ENCODE measurements around the gene SMS.
"Not testable (repeated sequence)": the region's sequence is repeated elsewhere in the genome, so short reads cannot be mapped to it uniquely, and the experiment has no call there.

Gene SMS

DNA sequence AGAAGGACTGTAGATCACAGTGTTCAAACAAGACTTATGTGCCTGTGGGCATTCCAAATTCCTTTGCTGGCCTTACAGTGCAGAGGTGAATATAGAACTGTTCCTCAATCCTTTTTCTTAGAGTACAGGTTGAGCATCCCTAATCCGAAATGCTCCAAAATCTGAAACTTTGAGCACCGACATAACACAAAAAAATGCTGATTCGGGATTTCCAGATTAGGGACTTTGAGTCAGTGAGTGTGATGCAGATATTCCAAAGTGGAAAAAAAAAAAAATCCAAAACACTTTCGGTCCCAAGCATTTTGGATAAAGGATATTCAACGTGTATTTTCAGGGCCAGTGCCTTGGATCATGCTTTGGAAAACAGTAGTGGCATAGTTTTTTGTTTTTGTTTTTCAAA, 9.2 kb downstream of the SMS start:
- DNase-seq (ENCODE audit: extremely low read depth in 1 of 2, low read depth in 1 of 2) = no peak

DNA sequence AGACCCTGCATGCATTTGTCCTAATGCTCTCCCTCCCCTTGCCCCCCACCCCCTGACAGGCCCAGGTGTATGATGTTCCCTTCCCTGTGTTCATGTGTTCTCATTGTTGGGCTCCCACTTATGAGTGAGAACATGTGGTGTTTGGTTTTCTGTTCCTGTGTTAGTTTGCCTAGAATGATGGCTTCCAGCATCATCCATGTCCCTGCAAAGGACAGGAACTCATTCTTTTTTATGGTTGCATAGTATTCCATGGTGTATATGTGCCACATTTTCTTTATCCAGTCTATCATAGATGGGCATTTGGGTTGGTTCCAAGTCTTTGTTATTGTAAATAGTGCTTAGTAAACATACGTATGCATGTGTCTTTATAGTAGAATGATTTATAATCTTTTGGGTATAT, 10.0 kb downstream of the SMS start:
- DNase-seq (ENCODE audit: extremely low read depth in 1 of 2, low read depth in 1 of 2) = not testable (repeated sequence)

DNA sequence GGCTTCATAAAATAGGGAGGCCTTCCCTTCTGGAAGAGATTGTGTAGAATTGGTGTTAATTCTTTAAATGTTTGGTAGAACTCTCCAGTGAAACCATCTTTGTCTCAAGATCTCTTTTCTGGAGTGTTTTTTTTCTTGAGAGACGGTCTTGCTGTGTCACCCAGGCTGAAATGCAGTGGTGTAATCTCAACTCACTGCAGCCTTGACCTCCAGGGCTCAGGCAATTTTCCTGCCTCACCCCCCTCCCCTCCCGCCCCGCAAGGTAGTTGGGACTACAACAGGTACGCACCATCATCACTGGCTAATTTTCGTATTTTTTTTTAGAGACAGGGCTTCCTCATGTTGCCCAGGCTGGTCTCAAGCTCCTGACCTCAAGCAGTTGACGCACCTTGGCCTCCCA, 12.1 kb downstream of the SMS start:
- no peak for DNase-seq (ENCODE audit: extremely low read depth in 1 of 2, low read depth in 1 of 2)

DNA sequence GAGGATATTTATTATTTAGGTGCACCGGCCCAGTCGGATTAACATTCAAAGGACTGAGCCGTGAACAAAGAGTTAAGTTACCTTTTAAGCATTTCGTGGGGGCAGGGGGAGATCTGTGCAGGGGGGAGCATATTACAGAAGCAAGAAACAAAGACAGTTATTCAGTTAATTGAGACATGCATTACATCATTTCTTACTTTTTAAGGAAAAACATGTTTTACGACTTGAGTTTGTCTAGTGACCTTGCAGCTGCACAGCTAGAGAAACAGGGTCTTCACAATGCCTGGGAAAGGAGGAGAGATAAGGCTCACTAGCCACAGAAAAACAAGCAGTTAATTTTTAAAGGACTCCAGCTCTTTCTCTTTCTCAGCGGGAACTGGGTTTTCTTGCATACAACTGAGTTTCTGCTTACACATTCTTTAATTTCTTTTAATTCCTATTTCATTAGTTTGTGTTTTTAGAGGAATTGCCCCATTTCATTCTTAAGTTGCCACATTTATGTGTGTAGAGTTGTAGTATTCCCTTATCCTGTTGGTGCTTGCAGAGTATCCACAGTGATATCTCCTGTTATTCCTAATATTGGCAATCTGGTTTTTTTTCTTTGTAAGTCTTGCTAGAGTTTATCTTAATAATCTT, 12.8 kb downstream of the SMS start:
- not testable (repeated sequence) for DNase-seq (ENCODE audit: extremely low read depth in 1 of 2, low read depth in 1 of 2)

DNA sequence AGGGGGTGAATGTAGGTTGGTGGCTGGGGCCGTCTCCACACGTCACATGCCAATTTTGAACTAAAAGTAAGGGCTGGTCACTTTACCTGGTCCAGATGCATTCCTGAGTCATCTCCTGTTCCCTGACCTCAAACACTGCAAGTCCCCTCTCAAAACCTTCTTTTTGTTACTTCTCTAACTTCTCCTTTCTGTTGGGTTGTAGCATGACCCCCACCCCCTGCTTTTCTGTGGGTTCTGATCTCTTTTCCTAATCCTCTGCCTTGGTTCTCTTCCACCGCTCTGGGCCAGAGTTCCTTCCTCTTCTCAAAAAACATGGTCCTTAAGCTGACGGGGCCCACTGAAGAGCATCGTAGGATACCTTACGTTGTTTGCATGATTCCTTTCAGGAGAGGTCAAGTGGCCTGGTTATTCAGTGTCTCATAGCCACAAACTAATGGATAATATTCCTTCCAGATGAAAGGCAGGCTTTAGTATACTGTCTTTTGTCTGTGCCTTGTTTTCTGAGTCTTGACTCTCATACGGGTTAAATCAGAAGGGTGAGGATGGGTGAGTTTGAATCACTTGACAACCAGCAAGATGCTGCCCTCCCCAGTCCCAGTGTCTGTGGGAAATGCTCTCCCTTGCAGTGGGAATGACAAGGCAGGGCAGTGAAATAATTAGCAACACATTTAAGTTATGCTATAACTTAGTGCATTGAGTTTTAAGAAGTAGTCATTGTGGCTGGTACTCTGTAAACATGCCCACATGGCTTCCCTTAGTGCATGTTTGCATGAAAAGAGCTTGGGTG, 15.1 kb downstream of the SMS start:
- no peak for DNase-seq (ENCODE audit: extremely low read depth in 1 of 2, low read depth in 1 of 2)

DNA sequence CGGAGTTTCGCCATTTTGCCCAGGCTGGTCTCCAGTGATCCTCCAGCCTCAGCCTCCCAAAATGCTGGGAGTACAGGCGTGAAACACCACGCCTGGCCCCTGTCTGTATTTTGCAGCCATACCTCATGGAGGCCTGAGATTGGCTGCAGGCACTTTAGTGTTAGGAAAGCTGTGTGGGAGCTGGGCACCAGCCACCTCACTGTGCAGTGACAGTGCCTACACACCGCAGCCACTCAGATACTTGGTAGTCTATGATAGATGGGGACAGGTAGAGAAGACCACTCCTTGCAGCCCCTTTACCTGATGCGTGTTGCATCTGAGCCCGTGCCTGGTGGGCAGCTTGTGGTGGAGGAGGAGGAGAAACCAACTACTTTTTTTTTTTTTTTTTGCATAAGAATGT, 16.3 kb downstream of the SMS start:
- DNase-seq (ENCODE audit: extremely low read depth in 1 of 2, low read depth in 1 of 2) = no peak

DNA sequence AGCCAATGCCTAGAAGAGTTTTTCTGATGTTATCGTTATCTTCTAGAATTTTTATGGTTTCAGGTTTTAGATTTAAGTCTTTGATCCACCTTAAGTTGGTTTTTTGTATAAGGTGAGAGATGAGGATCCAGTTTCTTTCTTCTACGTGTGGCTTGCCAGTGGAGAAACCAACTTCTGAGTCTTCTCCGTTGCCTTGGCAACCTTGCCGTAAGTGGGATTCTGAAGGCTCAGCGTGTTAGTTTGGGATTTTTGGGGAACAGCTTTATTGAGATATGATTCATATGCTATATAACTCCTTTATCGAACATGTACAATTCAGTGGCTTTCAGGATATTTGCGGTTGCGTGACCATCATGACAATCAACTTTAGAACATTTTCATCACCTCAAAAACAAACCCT, 17.7 kb downstream of the SMS start:
- DNase-seq (ENCODE audit: extremely low read depth in 1 of 2, low read depth in 1 of 2) = no peak

DNA sequence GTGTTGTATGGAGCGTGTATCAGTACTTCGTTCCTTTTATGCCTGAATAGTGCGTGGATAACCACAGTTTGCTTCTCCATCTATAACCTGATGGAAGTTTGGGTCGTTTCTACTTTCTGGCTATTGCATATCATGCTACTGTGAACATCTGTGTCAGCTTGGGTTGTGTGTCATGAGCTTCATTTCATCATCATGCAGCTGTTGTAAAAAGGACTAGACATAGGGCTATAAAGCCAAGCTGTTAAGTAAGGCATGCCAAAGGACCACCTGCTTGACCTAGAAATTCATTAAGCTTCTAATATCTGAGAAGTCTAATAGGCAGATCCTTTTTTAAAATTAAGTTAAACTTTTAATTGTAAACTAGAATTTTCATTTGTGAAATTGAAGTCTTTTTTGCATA, 18.4 kb downstream of the SMS start:
- DNase-seq (ENCODE audit: extremely low read depth in 1 of 2, low read depth in 1 of 2) = no peak

DNA sequence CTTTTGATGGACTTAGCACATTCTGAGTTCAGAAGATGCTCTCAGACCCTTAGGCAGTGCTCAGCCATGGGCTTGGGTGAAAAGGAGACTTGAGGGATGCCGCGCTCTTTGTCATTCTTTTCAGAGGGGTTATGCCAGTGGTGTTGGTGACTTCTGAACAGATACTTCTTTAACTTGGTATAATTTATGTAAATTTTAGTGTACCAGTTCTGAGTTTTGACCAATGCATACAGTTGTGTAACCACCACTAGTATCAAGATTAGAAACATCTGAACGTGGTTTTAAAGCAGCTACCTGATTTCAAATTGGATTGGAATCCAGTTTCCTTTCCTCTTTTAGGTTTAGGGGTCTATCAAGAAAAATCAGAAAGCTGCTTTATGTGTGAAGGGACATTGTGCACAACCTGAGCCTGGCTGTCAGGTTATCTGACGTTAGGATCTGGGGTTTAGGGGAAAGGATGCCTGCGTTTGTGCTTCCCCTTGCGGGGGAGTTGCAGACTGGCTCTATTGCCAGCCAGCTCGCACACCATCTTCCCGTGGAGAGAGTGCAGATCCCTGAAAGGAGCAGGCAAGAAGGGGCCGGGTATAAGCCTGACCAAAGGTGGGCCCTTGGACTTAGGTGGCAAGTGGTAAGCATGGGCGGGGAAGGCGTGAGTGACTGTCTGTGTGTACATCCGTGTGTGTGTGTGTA, 19.0 kb downstream of the SMS start:
- DNase-seq (ENCODE audit: extremely low read depth in 1 of 2, low read depth in 1 of 2) = no peak

DNA sequence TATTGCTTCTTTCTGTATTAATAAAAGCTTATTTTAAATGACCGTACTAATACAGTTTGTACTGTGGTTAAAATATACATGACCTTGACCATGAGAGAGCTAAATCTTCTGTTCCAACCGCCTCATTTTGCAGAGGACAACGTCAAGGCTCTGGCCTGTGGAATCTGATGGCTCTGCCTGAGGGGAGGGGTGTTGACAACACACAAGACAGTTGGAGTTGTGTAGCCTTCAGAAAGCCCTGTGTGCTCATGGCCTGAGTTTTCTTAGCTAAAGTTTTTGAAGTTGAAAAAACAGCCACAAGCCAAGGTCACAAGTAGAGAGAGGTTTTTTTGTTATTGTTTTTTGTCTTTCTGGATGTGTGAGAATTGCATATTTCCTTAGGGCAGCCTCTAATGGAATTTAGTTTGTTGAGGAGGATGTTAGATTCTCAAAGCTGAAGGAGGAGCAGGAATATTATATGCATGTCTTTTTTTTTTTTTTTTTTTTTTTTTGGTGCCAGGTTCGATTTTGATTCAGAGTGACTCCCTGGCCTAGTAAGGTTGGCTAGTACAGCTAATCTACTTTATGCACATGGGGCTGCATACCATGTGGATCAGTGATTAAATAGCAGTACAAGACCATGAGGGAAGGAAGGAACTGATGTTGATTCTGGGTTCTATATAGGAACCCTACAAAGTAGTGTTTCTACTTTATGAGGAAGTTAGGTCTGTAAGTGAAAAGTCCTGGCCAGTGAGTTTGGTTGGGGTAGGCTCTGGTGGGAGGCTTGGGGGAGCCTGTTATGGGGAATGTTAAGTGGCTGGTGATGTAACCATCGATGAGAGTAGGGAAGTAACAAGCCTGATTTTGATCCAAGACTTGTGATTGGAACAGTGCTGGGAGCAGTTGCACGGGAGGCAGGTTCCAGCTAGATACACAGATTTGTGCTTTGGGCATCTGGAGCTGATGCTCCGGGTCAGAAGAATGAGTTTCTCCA, 20.3 kb downstream of the SMS start:
- no peak for DNase-seq (ENCODE audit: extremely low read depth in 1 of 2, low read depth in 1 of 2)

DNA sequence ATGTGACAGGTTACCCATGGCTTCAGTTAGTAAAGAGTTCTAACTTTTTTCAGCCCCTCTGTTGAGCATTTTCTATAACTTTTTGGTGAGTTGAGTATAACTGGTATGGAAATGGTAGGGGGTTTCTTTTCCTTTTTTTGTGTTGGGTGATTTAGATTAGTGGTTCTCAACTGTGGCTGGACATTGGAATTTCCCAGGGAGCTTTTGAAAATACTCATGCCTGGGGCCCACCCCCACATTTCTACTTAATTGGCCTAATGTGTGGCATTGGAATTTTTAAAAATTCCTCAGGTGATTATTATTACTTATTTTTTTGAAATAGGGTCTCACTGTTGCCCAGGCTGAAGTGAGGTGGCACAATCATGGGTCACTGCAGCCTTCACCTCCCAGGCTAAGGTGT, 21.9 kb downstream of the SMS start:
- no peak for DNase-seq (ENCODE audit: extremely low read depth in 1 of 2, low read depth in 1 of 2)

DNA sequence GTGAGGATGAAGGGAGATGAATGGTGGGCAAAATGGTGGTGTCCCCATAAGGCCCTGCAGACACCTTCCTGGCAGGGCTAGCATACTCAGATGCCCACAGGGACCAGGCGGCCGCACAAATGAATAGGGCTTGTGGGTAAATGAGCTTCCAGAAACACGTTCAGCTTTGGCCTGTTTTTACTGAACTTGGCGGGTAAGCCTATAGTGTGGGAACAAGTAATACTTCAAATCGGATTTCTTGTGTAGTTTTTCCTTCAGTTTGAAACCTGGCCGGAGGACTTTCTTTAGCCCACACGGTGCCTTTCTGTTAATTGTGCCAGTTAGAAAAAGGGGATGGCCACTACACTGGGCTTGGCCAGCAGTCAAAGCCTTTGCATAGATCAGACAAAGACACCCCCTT, 22.8 kb downstream of the SMS start:
- no peak for DNase-seq (ENCODE audit: extremely low read depth in 1 of 2, low read depth in 1 of 2)

DNA sequence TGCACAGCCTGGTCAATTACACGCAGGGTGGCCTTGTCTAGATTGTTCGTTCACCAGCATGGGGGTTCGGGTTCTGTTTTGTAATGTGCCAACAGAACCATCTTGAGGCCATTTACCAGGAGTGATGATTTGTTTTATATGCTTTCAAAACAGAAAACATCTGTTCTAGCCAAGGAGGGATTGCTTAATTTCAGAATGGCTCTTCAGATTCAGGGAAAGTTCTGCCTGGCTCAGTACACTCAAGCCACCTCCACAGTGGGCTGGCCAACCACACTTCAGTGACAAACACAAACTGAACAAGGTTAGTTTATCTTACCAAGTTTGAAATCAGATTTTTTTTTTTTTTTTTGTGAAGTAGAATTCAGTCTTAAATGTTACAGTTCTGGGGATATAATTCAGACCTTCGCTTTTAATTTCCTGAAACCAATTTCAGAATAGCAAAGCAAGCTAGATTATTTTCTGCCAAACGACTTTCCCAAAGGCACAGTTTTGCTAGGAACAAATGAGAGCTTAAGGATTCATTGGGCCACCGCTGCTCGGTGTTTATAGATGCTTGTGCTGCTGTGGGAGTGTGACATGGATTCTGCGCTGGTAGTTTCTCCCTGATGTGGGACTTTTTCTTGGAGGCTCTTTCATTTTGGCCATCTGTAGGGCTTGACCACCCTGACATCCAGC, 23.4 kb downstream of the SMS start:
- no peak for DNase-seq (ENCODE audit: extremely low read depth in 1 of 2, low read depth in 1 of 2)

DNA sequence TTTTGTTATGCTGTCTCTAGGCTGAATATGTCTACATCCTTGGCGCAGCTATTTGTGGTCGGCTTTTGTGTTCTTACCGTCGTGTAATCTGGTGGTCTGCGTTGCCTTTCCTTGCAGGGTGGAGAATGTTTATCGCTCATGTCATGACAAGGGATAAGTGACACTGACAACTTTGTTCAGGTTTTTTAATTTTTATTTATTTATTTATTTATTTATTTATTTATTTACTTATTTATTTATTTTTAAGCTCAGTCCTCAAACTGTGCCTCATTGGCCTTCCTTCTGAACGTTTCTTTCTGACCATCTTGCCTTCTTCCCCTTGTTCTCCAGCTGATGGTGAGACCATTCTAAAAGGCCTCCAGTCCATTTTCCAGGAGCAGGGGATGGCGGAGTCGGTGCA, 26.4 kb downstream of the SMS start:
- DNase-seq (ENCODE audit: extremely low read depth in 1 of 2, low read depth in 1 of 2) = no peak

DNA sequence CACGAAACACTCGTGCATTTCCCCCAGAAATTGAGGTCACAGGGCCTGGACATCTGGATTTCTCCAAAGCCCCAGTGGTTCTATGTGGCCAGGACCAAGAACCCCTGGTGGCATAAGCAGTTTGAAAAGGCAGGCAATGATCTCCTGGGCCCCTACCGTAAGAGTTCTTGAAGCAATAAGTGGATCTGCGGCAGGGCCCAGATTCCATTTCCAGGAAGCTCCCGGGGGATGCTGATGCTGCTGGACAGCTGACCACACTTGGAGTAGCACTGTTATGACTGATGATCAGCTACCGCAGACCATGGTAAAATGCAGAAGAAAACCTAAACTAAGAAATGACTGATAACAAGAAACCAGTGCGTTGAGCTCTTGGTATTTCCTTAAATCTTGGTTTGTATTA, 27.8 kb downstream of the SMS start:
- DNase-seq (ENCODE audit: extremely low read depth in 1 of 2, low read depth in 1 of 2) = no peak

DNA sequence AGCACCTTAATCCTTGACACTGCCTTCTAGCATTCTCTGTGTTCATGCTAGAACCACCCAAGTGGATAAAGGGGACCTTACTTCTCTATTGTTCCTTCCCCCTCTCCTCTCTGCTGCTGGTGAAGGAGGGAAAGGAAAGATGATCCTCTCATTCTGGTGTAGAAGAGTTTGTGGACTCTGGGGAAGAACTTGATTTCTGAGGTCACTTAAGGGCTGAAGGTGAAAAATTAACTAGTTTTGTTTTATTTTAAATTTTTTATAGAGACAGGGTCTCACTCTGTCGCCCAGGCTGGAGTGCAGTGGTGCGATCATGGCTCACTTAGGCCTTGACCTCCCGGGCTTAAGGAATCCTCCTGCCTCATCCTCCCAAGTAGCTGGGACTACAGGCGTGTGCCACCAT, 29.8 kb downstream of the SMS start:
- no peak for DNase-seq (ENCODE audit: extremely low read depth in 1 of 2, low read depth in 1 of 2)

DNA sequence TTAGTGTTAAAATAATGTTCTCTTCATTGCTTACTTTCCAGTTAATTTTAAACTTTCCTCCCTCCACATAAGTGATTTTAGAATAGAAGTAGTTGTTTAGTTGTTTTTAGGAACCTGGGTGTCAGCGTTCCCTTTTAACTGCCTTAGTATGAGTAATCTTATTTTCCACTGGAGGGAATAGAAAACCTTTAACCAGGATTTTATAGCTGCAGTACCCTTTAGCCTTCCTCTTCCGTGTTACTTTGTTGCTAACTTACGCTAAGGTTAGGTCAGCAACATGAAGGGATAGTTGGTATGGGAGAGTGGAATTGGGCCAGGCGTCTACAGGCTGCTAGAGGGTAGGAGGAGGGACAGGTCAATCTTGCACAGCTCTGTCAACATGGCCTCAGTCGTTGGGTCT, 31.5 kb downstream of the SMS start:
- no peak for DNase-seq (ENCODE audit: extremely low read depth in 1 of 2, low read depth in 1 of 2)

DNA sequence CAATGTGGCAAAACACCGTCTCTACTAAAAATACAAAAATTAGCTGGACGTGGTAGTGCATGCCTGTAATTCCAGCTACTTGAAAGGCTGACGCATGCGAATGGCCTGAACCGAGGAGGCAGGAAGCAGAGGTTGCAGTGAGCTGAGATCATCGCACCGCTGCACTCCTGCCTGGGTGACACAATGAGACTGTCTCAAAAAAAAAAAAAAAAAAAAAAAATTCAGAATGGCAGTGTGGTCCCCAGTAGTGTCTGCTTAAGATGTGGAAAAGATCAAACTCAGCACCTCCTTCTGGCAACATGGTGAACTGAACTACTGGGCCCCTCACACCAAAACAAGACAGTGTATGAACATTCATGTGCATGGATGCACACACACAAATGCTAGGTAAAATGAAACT, 32.2 kb downstream of the SMS start:
- DNase-seq (ENCODE audit: extremely low read depth in 1 of 2, low read depth in 1 of 2) = peak in 1 of 2 donors; percentile 7

DNA sequence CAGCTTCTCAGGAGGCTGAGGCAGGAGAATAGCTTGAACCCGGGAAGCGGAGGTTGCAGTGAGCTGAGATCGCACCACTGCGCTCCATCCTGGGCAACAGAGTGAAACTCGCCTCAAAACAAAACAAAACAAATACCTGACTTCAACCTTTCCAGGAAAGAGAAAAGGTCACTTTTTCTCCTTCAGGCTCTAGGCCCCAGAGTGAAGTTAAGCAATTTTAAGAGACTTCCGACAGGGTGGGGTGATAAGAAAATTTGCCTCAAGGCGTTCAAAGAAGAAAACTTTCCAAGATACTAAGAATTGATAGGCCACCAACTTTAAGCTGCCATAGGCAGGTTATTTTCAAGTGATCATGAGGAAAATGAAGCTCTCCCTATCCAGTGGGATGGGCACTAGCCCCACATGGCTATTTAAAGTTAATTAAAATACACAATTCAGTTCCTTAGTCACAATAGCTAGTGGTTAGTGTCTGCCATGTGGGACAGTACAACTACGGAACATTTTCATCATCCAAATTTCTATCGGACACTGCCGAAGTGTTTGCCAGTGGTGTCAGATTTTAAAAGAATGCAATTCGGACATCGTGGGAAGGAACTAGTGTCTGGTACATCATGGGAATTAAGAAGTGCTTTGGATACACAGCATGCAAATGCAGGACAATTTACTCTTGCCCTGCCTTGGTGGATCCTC, 33.0 kb downstream of the SMS start:
- no peak for DNase-seq (ENCODE audit: extremely low read depth in 1 of 2, low read depth in 1 of 2)

DNA sequence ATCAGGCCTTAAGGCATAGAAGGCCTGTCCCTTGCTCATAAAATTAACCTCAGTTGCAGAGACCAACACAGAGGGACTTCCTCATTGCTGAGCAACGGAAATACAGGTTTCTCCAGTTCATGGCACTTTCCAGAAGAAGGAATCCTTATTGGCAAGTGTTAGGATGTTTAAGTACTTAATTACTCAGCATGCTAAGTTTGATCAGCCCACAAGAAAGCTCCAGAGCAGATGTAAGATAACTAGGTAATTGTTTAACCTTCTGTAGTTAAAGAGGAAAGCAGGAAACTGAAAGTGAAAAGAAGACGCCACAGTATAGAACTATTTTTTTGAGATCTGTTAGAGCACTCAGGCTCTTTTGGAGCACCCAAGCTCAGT, 33.5 kb downstream of the SMS start:
- DNase-seq (ENCODE audit: extremely low read depth in 1 of 2, low read depth in 1 of 2) = no peak

All from stimulated activated CD8-positive, alpha-beta memory T cell treated with anti-CD3 and anti-CD28 coated beads, Interleukin-7, amount 100 ng/mL, for 48 hours (primary cell).